Lung (tissue), 12 donors: Measurements from ENCODE around the gene OSBPL6. TPM values are rescaled to one million over a fixed set of nuclear protein-coding genes. Genes with fewer than 3 reads are reported as not detected.
"Not testable (repeated sequence)": the region's sequence is repeated elsewhere in the genome, so short reads cannot be mapped to it uniquely, and the experiment has no call there.

ENCODE experiments used
- ATAC-seq: fragments of 200-7000 bp; cut with Tn5 transposase; one replicate; pipeline ENCODE4 v1.9.1; 2020; ENCODE audit warnings: moderate number of reproducible peaks; ENCODE audit not compliant: insufficient read depth, low FRiP score
- DNase-seq, 3 donors: peaks; one replicate each; pipeline ENCODE4 v3.0.0-alpha.2; 2013 to 2017
- H3K27ac ChIP-seq, 2 donors: one replicate each; pipeline ENCODE4 v1.5.1; 2013; ENCODE audit warnings: mild to moderate bottlenecking in 2 of 2, moderate library complexity in 2 of 2, control low read depth in 1 of 2, inconsistent platforms in 1 of 2, low read depth in 1 of 2, low read length in 1 of 2
- H3K27me3 ChIP-seq, 3 donors: one replicate each; pipeline ENCODE4 v1.5.1; 2013; ENCODE audit warnings: low read length in 2 of 3; ENCODE audit not compliant: control insufficient read depth in 3 of 3, insufficient read depth in 3 of 3
- H3K36me3 ChIP-seq, 4 donors: one replicate each; pipeline ENCODE4 v1.5.1; 2013; ENCODE audit warnings: low read length in 4 of 4, mild to moderate bottlenecking in 1 of 4, moderate library complexity in 1 of 4; ENCODE audit not compliant: control insufficient read depth in 4 of 4, insufficient read depth in 4 of 4
- H3K4me1 ChIP-seq, 5 donors: one replicate each; pipeline ENCODE4 v1.5.1; 2013; ENCODE audit warnings: low read length in 5 of 5, mild to moderate bottlenecking in 2 of 5, moderate library complexity in 1 of 5; ENCODE audit not compliant: control insufficient read depth in 5 of 5, insufficient read depth in 5 of 5
- H3K4me3 ChIP-seq: one replicate; pipeline ENCODE4 v1.5.1; 2013; ENCODE audit warnings: mild to moderate bottlenecking, control low read depth, moderate library complexity
- H3K9ac ChIP-seq, 2 donors: one replicate each; pipeline ENCODE4 v1.5.1; 2013; ENCODE audit warnings: low read length in 2 of 2, control low read depth in 1 of 2; ENCODE audit not compliant: insufficient read depth in 1 of 2
- H3K9me3 ChIP-seq, 4 donors: one replicate each; pipeline ENCODE4 v1.5.1; 2013; ENCODE audit warnings: low read length in 3 of 4, mild to moderate bottlenecking in 1 of 4, moderate library complexity in 1 of 4; ENCODE audit not compliant: control insufficient read depth in 4 of 4, insufficient read depth in 3 of 4
- CTCF ChIP-seq: IDR thresholded peaks from 2 replicates; pipeline ENCODE4 v1.5.1; 2012; ENCODE audit warnings: mild to moderate bottlenecking; ENCODE audit errors: control extremely low read depth, extremely low read depth
- WGBS, 2 donors: extraction: QIAGEN DNeasy Blood & Tissue Kit; methylation state at CpG; one replicate each; pipeline ENCODE4 v1.1.7; 2013; 5-methylcytosine and 5-hydroxymethylcytosine counted together
- polyA plus RNA-seq, 2 donors: library from polyadenylated mRNA; stranded (reverse); fragments of 200-250 nt; gene quantifications; one replicate each; pipeline ENCODE4 v1.2.1, GENCODE V29; 2013
- total RNA-seq, 2 donors: library from RNA; depleted of rRNA in 1 of 2; stranded (reverse); fragments of >200 nt in 1 of 2; gene quantifications; one replicate each; pipeline ENCODE4 v1.2.1, GENCODE V29; 2014 to 2021
- donor health status: control.
- donor health status: control.
- donor health status: Bipolar disorder and iron deficiency.
- donor health status: healthy.
- donor health status: DM: yes; HTN: yes; CAD: no.

Gene OSBPL6
- total and polyA plus RNA-seq, 4 donors: 1.9 to 23.5 (median 7.8) TPM

- no peak for TF ChIP-seq CTCF
- H3K27me3 ChIP-seq: no peaks in the 10 kb centered on the region
- H3K4me3 ChIP-seq: no peak overlapping the region
- no peak overlapping the region for H3K27ac ChIP-seq
- ATAC-seq (no peak), DNase-seq (peak in 2 of 3 donors; percentile 26 to 35)
- no peaks in the 10 kb centered on the region for H3K9me3 ChIP-seq
- WGBS, 2 donors: 10 to 16% methylated on average over 3 of the region's 3 CpGs
- H3K4me1 ChIP-seq: peaks cover 0 to 2% (median 0%) of the 10 kb centered on the region in 5 donors
- H3K9ac ChIP-seq: no peak overlapping the region
- no peaks in the 10 kb centered on the region for H3K36me3 ChIP-seq
Measured at GRCh38 chr2:178317811-178318210, 123.5 kb downstream of the OSBPL6 start.

GRCh38 chr2:178320011-178320585 is 125.8 kb downstream of the OSBPL6 start:
- ATAC-seq: no peak
- no peak for DNase-seq
- H3K36me3 ChIP-seq: no peaks in the 10 kb centered on the region
- no peaks in the 10 kb centered on the region for H3K9me3 ChIP-seq
- no peak overlapping the region for H3K9ac ChIP-seq
- no peak overlapping the region for H3K4me3 ChIP-seq
- H3K27me3 ChIP-seq: no peaks in the 10 kb centered on the region
- no peak overlapping the region for H3K27ac ChIP-seq
- H3K4me1 ChIP-seq: peaks cover 0 to 4% (median 0%) of the 10 kb centered on the region in 5 donors
- WGBS, 2 donors: 32 to 45% methylated on average over 4 of the region's 4 CpGs
- TF ChIP-seq CTCF: no peak

GRCh38 chr2:178322068-178322467 is 127.8 kb downstream of the OSBPL6 start:
- Histone ChIP-seq H3K27me3 (no peaks in the 10 kb centered on the region), H3K27ac (no peak overlapping the region), H3K4me3 (no peak overlapping the region), H3K36me3 (no peaks in the 10 kb centered on the region), H3K4me1 (peaks cover 0 to 4% (median 0%) of the 10 kb centered on the region in 5 donors), H3K9ac (no peak overlapping the region), H3K9me3 (no peaks in the 10 kb centered on the region)
- DNase-seq (no peak), ATAC-seq (no peak)
- no peak for TF ChIP-seq CTCF
- WGBS, 2 donors: 52 to 62% methylated on average over 3 of the region's 3 CpGs

GRCh38 chr2:178323331-178323730 is 129.0 kb downstream of the OSBPL6 start:
- 59 to 81% methylated on average over 6 of the region's 6 CpGs for WGBS, 2 donors
- not testable (repeated sequence) for H3K9me3 ChIP-seq, H3K9ac ChIP-seq, H3K4me3 ChIP-seq, DNase-seq, H3K36me3 ChIP-seq, H3K4me1 ChIP-seq, H3K27me3 ChIP-seq, H3K27ac ChIP-seq, ATAC-seq
